Retinal pigment epithelial cell (primary cell): ENCODE measurements around the gene SARDH.

Source experiments
- DNase-seq: peaks from one replicate; pipeline ENCODE4 v3.0.0-alpha.2; 2010; ENCODE audit warnings: low read depth
- H3K4me3 ChIP-seq: 2 replicates; pipeline ENCODE4 v1.5.1; 2011; ENCODE audit warnings: mild to moderate bottlenecking, low read length, control low read depth, moderate library complexity
- CTCF ChIP-seq: conservative IDR thresholded peaks from 2 replicates; pipeline ENCODE4 v1.5.1; 2011; ENCODE audit warnings: low read depth, low read length, control low read depth, inconsistent platforms

SARDH gene

GRCh38 chr9:133614056-133614455 lies 124.1 kb downstream of the SARDH start:
- no peak for DNase-seq
- TF ChIP-seq CTCF: no peak
- no peak overlapping the region for H3K4me3 ChIP-seq
